NCI-H1417 (cell line): Measurements from ENCODE around the gene LLGL2.
A peak's percentile ranks its signal among the peaks of the same experiment; 100 is the strongest.
"Not testable (repeated sequence)": the region's sequence is repeated elsewhere in the genome, so short reads cannot be mapped to it uniquely, and the experiment has no call there.

ENCODE experiments used
- DNase-seq, 3 experiments: peaks; one replicate each; lab custom pipeline; 2025; lab: John Stamatoyannopoulos, UW

Gene LLGL2

GRCh38 chr17:75524970-75525805, at the start of gene LLGL2:
LLGL2 (plus strand) TSS chr17:75525697; CDS start chr17:75543427, 17,730 bp downstream.
- DNase-seq: peak; percentile 95 to 97 (median 97)

- no peak for DNase-seq
Observed at GRCh38 chr17:75475851-75476250, 49.6 kb upstream of the LLGL2 start.

GRCh38 chr17:75476271-75476671, 49.2 kb upstream of the LLGL2 start:
- no peak for DNase-seq

GRCh38 chr17:75476752-75477489, 48.6 kb upstream of the LLGL2 start:
- no peak for DNase-seq

- DNase-seq: not testable (repeated sequence)
Observed at GRCh38 chr17:75477490-75477862, 48.0 kb upstream of the LLGL2 start.

GRCh38 chr17:75478508-75478907, 47.0 kb upstream of the LLGL2 start:
- DNase-seq: no peak

GRCh38 chr17:75480281-75480680, 45.2 kb upstream of the LLGL2 start:
- no peak for DNase-seq

GRCh38 chr17:75481194-75482068, 44.1 kb upstream of the LLGL2 start:
- DNase-seq: no peak

GRCh38 chr17:75482098-75482942, 43.2 kb upstream of the LLGL2 start:
- DNase-seq: no peak

GRCh38 chr17:75485688-75486087, 39.8 kb upstream of the LLGL2 start:
- DNase-seq: no peak

GRCh38 chr17:75486151-75486550, 39.3 kb upstream of the LLGL2 start:
- no peak for DNase-seq

- DNase-seq: no peak
Observed at GRCh38 chr17:75486951-75487350, 38.5 kb upstream of the LLGL2 start.

- no peak for DNase-seq
Observed at GRCh38 chr17:75487351-75488070, 38.0 kb upstream of the LLGL2 start.

GRCh38 chr17:75488693-75489510, 36.6 kb upstream of the LLGL2 start:
- no peak for DNase-seq

- DNase-seq: no peak
Observed at GRCh38 chr17:75489511-75489955, 36.0 kb upstream of the LLGL2 start.

GRCh38 chr17:75490173-75490743, 35.2 kb upstream of the LLGL2 start:
- DNase-seq: no peak

- DNase-seq: no peak
Observed at GRCh38 chr17:75490953-75491649, 34.4 kb upstream of the LLGL2 start.

- DNase-seq: no peak
Observed at GRCh38 chr17:75491680-75492079, 33.8 kb upstream of the LLGL2 start.
